GM12878 (cell line): ENCODE data around the gene TMEM150C. TPM values are rescaled to one million over a fixed set of nuclear protein-coding genes. Genes with fewer than 3 reads are reported as not detected.
"Not testable (repeated sequence)": the region's sequence is repeated elsewhere in the genome, so short reads cannot be mapped to it uniquely, and the experiment has no call there.

Experiments used
- ATAC-seq: fragments of 200-7000 bp; cut with Tn5 transposase; 3 replicates; pipeline ENCODE4 v1.9.1; 2020; ENCODE audit warnings: mild to moderate bottlenecking, moderate library complexity
- BruUV-seq: library from RNA; stranded (reverse); fragments of 400-500 nt; replicated peaks from 2 replicates; lab custom pipeline; 2021; lab: Mats Ljungman, UMichigan
- CTCF ChIA-PET: fragments of 300-600 bp; sonication (Branson Sonifier 250); formaldehyde crosslinking; extraction: SDS; loops from one replicate; lab custom pipeline; 2021; ENCODE audit warnings: inconsistent platforms; lab: Yijun Ruan, JAX
- POLR2A ChIA-PET: fragments of 350-600 bp; formaldehyde crosslinking; extraction: SDS; loops from one replicate; lab custom pipeline; 2021; ENCODE audit warnings: inconsistent platforms; lab: Charles Lee
- RAD21 ChIA-PET: fragments of 300-600 bp; sonication (Branson Sonifier 250); formaldehyde crosslinking; loops from one replicate; lab custom pipeline; 2023; ENCODE audit warnings: antibody characterized with exemption; ENCODE audit not compliant: unreplicated experiment; lab: Charles Lee
- SMC1A ChIA-PET: fragments of 300-600 bp; sonication (Branson Sonifier 250); formaldehyde crosslinking; loops from one replicate; lab custom pipeline; 2023; ENCODE audit not compliant: unreplicated experiment, uncharacterized antibody; lab: Charles Lee
- DNase-seq: peaks from one replicate; pipeline ENCODE4 v3.0.0-alpha.2; 2011; ENCODE audit warnings: low read depth, low spot score
- FAIRE-seq: peaks from 3 replicates; lab custom pipeline; 2011; peaks lifted over from hg19 to GRCh38; lab: Jason Lieb, UNC
- H2AFZ ChIP-seq: 2 replicates; pipeline ENCODE4 v1.6.0; 2011; ENCODE audit warnings: low read depth, low read length, control low read depth; ENCODE audit not compliant: control insufficient read depth
- H3K27ac ChIP-seq: 2 replicates; pipeline ENCODE4 v1.5.1; 2011; ENCODE audit warnings: control low read depth; ENCODE audit not compliant: control insufficient read depth, insufficient read depth
- H3K27me3 ChIP-seq, 2 experiments: replicated peaks in 1 of 2; 2 replicates each; pipeline versions ENCODE4 v1.6.0 to v1.6.1; 2011; ENCODE audit warnings: low read length in 1 of 2; ENCODE audit not compliant: control insufficient read depth in 2 of 2, insufficient read depth in 2 of 2
- H3K36me3 ChIP-seq, 2 experiments: 2 replicates each; pipeline ENCODE4 v1.5.1; 2011; ENCODE audit warnings: low read length in 1 of 2; ENCODE audit not compliant: control insufficient read depth in 2 of 2, insufficient read depth in 2 of 2
- H3K4me1 ChIP-seq: 2 replicates; pipeline ENCODE4 v1.6.1; 2011; ENCODE audit warnings: mild to moderate bottlenecking, low read length, moderate library complexity, mixed read lengths; ENCODE audit not compliant: control insufficient read depth, insufficient read depth
- H3K4me2 ChIP-seq: 2 replicates; pipeline ENCODE4 v1.6.0; 2011; ENCODE audit warnings: control low read depth; ENCODE audit not compliant: control insufficient read depth, insufficient read depth
- H3K4me3 ChIP-seq: fragments of 200-600 bp; sonication (generic); 2 replicates; pipeline ENCODE4 v1.5.1; 2016
- H3K79me2 ChIP-seq: 2 replicates; pipeline ENCODE4 v1.6.0; 2011; ENCODE audit warnings: low read length; ENCODE audit not compliant: control insufficient read depth, insufficient read depth
- H3K9ac ChIP-seq: 2 replicates; pipeline ENCODE4 v1.8.0; 2011; ENCODE audit warnings: low read length, control low read depth, mixed read lengths; ENCODE audit not compliant: control insufficient read depth, insufficient read depth
- H3K9me3 ChIP-seq: replicated peaks from 3 replicates; pipeline ENCODE4 v1.5.1; 2011; ENCODE audit warnings: mild to moderate bottlenecking, low read length; ENCODE audit not compliant: control insufficient read depth, insufficient read depth
- H4K20me1 ChIP-seq: 2 replicates; pipeline ENCODE4 v1.6.0; 2011; ENCODE audit not compliant: control insufficient read depth, insufficient read depth
- BCL3 ChIP-seq: IDR thresholded peaks from 2 replicates; pipeline ENCODE4 v1.6.1; 2011; ENCODE audit warnings: borderline replicate concordance, low read depth, mild to moderate bottlenecking, moderate library complexity, low read length; ENCODE audit not compliant: insufficient read depth, poor library complexity, severe bottlenecking
- BRCA1 ChIP-seq: IDR thresholded peaks from 2 replicates; pipeline ENCODE4 v1.6.1; 2011; ENCODE audit warnings: low read depth, low read length, improper control_type of control experiment
- MTA2 ChIP-seq: fragments of 450-650 bp; IDR thresholded peaks from 2 replicates; pipeline ENCODE4 v1.6.1; 2016; ENCODE audit warnings: low read depth, mild to moderate bottlenecking, moderate library complexity
- NR2F1 ChIP-seq: fragments of 450-650 bp; conservative IDR thresholded peaks from 2 replicates; pipeline ENCODE4 v1.6.1; 2017; ENCODE audit warnings: mild to moderate bottlenecking
- RB1 ChIP-seq: fragments of 450-650 bp; formaldehyde crosslinking; IDR thresholded peaks from 2 replicates; pipeline ENCODE4 v1.6.1; 2017; ENCODE audit warnings: mild to moderate bottlenecking, borderline replicate concordance
- ZNF24 ChIP-seq: fragments of 450-650 bp; IDR thresholded peaks from 2 replicates; pipeline ENCODE4 v1.6.1; 2017; ENCODE audit warnings: antibody characterized with exemption, mild to moderate bottlenecking
- WGBS: methylation state at CpG from one replicate; pipeline ENCODE4 v1.1.6; 2016; ENCODE audit warnings: low lambda C conversion rate; ENCODE audit not compliant: insufficient replicate concordance, insufficient coverage; ENCODE audit errors: missing lambda C conversion rate; 5-methylcytosine and 5-hydroxymethylcytosine counted together
- in situ Hi-C: fragments of 300-500 bp; cut with MboI; formaldehyde crosslinking; loops from 9 replicates; pipeline ENCODE4 v1.14.3; 2018; ENCODE audit warnings: mixed read lengths
- intact Hi-C: fragments of 100-400 bp; cut with micrococcal nuclease; formaldehyde crosslinking; loops from one replicate; pipeline ENCODE4 v1.14.2; 2022; ENCODE audit not compliant: unreplicated experiment
- polyA plus RNA-seq, 11 experiments: library from polyadenylated mRNA; depleted of rRNA in 4 of 11; unstranded in 6 of 11; stranded (reverse) in 5 of 11; fragments of >200 nt; fragmentation: Nextera tagmentation in 4 of 11; fragmentation: Illumina TruSeq in 1 of 11; extraction: Ambion mirVana in 4 of 11; extraction: Trizol in 1 of 11; gene quantifications; 1 replicate in 1 of 11; 2 replicates in 10 of 11; pipeline versions ENCODE4 v1.2.1 to v1.2.3, GENCODE V29; 2011 to 2016; ENCODE audit warnings: inconsistent platforms in 2 of 11, missing spikeins in 2 of 11, low read depth in 1 of 11
- total RNA-seq, 4 experiments: library from RNA; depleted of rRNA in 3 of 4; stranded (reverse); fragments of >200 nt in 3 of 4; fragmentation: Illumina TruSeq in 1 of 4; extraction: Trizol in 1 of 4; gene quantifications; 2 replicates each; pipeline versions ENCODE4 v1.2.1 to v1.2.3, GENCODE V29; 2013 to 2021
- TF ChIP-seq, protein P1 (sequence below): fragments of 450-650 bp; formaldehyde crosslinking; IDR thresholded peaks from 2 replicates; pipeline ENCODE4 v1.4.0; 2020; ENCODE audit warnings: mild to moderate bottlenecking, moderate library complexity

TMEM150C gene
- total and polyA plus RNA-seq, 10 of the 15 experiments (the other 5 are each of a cell fraction or from before 2014, with no cell fraction given): 0.04 to 0.78 (median 0.13) TPM; not detected in 2

DNA sequence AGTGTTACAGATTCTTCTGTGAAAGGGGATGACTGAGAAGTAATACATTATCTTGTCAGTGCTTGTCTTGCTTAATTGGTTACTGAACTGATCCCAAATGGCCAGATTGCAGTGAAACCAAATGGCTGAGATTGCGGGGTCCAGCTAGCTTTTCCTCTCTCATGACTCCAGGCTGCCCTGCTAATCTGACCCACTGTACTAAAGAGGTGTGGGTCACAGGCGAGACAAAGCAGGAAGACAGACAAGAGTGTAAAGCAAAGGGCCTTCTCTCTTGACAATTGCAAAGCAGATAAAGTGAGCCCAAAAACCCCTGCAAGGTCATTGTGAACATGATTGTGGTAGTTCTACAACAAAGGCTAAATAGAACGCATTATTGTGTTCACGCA, 2.1 kb downstream of the TMEM150C start:
- H2AFZ ChIP-seq: no peak overlapping the region
- H4K20me1 ChIP-seq: no peaks in the 10 kb centered on the region
- ChIA-PET RAD21 (no interaction called here), POLR2A (interaction anchor here (0.7 kb wide), 1 partner anchor 49 kb away, joined by 3 read pairs; no protein-coding TSS in a partner anchor), CTCF (no interaction called here), SMC1A (interaction anchor here (0.8 to 1.3 kb wide), 2 partner anchors 38 to 53 kb away, joined by 3 read pairs; no protein-coding TSS in a partner anchor)
- no peak overlapping the region for H3K4me2 ChIP-seq
- DNase-seq (no peak), ATAC-seq (no peak), FAIRE-seq (no peak)
- no peak overlapping the region for H3K9ac ChIP-seq
- H3K4me1 ChIP-seq: no peaks in the 10 kb centered on the region
- no peaks in the 10 kb centered on the region for H3K79me2 ChIP-seq
- H3K9me3 ChIP-seq: no peaks in the 10 kb centered on the region
- intact Hi-C loops: no loop called here
- no peaks in the 10 kb centered on the region for H3K36me3 ChIP-seq
- 74% methylated on average over 4 of the region's 4 CpGs for WGBS
- H3K4me3 ChIP-seq: no peak overlapping the region
- no peak overlapping the region for H3K27ac ChIP-seq
- in situ Hi-C loops: no loop called here
- BruUV-seq: no TSS peak
- TF ChIP-seq MTA2: no peak
- no peak for TF ChIP-seq BCL3
- TF ChIP-seq ZNF24: no peak
- TF ChIP-seq RB1: no peak
- no peak for TF ChIP-seq BRCA1
- TF ChIP-seq, protein P1, sequence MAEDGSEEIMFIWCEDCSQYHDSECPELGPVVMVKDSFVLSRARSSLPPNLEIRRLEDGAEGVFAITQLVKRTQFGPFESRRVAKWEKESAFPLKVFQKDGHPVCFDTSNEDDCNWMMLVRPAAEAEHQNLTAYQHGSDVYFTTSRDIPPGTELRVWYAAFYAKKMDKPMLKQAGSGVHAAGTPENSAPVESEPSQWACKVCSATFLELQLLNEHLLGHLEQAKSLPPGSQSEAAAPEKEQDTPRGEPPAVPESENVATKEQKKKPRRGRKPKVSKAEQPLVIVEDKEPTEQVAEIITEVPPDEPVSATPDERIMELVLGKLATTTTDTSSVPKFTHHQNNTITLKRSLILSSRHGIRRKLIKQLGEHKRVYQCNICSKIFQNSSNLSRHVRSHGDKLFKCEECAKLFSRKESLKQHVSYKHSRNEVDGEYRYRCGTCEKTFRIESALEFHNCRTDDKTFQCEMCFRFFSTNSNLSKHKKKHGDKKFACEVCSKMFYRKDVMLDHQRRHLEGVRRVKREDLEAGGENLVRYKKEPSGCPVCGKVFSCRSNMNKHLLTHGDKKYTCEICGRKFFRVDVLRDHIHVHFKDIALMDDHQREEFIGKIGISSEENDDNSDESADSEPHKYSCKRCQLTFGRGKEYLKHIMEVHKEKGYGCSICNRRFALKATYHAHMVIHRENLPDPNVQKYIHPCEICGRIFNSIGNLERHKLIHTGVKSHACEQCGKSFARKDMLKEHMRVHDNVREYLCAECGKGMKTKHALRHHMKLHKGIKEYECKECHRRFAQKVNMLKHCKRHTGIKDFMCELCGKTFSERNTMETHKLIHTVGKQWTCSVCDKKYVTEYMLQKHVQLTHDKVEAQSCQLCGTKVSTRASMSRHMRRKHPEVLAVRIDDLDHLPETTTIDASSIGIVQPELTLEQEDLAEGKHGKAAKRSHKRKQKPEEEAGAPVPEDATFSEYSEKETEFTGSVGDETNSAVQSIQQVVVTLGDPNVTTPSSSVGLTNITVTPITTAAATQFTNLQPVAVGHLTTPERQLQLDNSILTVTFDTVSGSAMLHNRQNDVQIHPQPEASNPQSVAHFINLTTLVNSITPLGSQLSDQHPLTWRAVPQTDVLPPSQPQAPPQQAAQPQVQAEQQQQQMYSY (CRISPR knock-in tag): no peak
- TF ChIP-seq NR2F1: no peak
- peaks cover 1 to 13% of the 10 kb centered on the region in 2 experiments; a peak in 3 of 4 replicates for H3K27me3 ChIP-seq

DNA sequence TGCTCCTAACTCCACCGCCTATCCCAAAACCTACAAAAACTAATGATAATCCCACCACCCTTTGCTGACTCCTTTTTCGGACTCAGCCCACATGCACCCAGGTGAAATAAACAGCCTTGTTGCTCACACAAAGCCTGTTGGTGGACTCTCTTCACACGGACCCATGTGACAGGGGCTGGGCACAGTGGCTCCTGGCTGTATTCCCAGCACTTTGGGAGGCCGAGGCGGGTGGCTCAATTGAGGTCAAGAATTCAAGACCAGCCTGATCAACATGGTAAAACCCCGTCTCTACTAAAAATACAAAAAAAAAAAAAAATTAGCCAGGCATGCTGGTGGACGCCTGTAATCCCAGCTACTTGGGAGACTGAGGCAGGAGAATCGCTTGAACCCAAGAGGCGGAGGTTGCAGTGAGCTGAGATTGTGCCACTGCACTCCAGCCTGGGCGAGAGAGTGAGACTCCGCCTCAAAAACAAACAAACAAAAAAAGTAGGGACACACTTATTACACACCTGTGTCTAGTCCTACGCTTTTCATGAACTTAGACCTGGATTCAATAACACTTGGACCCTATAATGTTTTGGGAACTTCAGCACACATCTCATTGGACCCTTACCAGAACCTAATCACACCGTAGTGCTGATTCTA, 2.6 kb downstream of the TMEM150C start:
- intact Hi-C loops, H3K36me3 ChIP-seq, SMC1A ChIA-PET, BruUV-seq, ATAC-seq, DNase-seq, H3K27ac ChIP-seq, RAD21 ChIA-PET, POLR2A ChIA-PET, H3K79me2 ChIP-seq, H3K4me2 ChIP-seq, H3K4me1 ChIP-seq, in situ Hi-C loops, H4K20me1 ChIP-seq, FAIRE-seq, H3K9ac ChIP-seq, H3K4me3 ChIP-seq, H3K9me3 ChIP-seq, H2AFZ ChIP-seq: not testable (repeated sequence)
- peaks cover 1 to 13% of the 10 kb centered on the region in 2 experiments; a peak in 3 of 4 replicates for H3K27me3 ChIP-seq
- WGBS: 49% methylated on average over 13 of the region's 13 CpGs
- CTCF ChIA-PET: interaction anchor here (0.7 kb wide), 1 partner anchor 1086 kb away, joined by 3 read pairs; no protein-coding TSS in a partner anchor
